ENCODE data around the gene MRGPRD. TPM values are rescaled to one million over a fixed set of nuclear protein-coding genes. Genes with fewer than 3 reads are reported as not detected.

MRGPRD gene
- total RNA-seq, 1 experiment from 2014 or later: not detected

- TF ChIP-seq CTCF (IDR thresholded peaks at IDR 0.05; ENCODE audit: unreplicated experiment): no peak
- no TSS peak for BruUV-seq (replicated peaks)
- CTCF ChIA-PET: interaction anchor here (0.6 kb wide), 1 partner anchor 62 kb away, joined by 3 read pairs; no protein-coding TSS in a partner anchor
- Mint-ChIP-seq H3K36me3 (ENCODE audit: insufficient read depth, unreplicated experiment) (no peaks in the 10 kb centered on the region), H3K9me3 (ENCODE audit: low read depth, unreplicated experiment) (no peaks in the 10 kb centered on the region), H3K27me3 (ENCODE audit: unreplicated experiment) (peaks cover 21% of the 10 kb centered on the region), H3K4me1 (ENCODE audit: low read depth, unreplicated experiment) (no peaks in the 10 kb centered on the region), H3K4me3 (ENCODE audit: low read depth, unreplicated experiment) (no peak overlapping the region), H3K27ac (ENCODE audit: unreplicated experiment) (no peak overlapping the region)
- no peak for DNase-seq
- intact Hi-C loops (cut with micrococcal nuclease; ENCODE audit: unreplicated experiment): no loop called here
These were observed 41.5 kb upstream of the MRGPRD start for GRCh38 chr11:69022260-69022659.

- intact Hi-C loops (cut with micrococcal nuclease; ENCODE audit: unreplicated experiment): no loop called here
- no TSS peak for BruUV-seq (replicated peaks)
- no peak for DNase-seq
- Mint-ChIP-seq H3K27ac (ENCODE audit: unreplicated experiment) (no peak overlapping the region), H3K4me3 (ENCODE audit: low read depth, unreplicated experiment) (no peak overlapping the region), H3K9me3 (ENCODE audit: low read depth, unreplicated experiment) (no peaks in the 10 kb centered on the region), H3K4me1 (ENCODE audit: low read depth, unreplicated experiment) (no peaks in the 10 kb centered on the region), H3K27me3 (ENCODE audit: unreplicated experiment) (peaks cover 47% of the 10 kb centered on the region), H3K36me3 (ENCODE audit: insufficient read depth, unreplicated experiment) (no peaks in the 10 kb centered on the region)
- no peak for TF ChIP-seq CTCF (IDR thresholded peaks at IDR 0.05; ENCODE audit: unreplicated experiment)
- CTCF ChIA-PET: no interaction called here
These were observed 38.1 kb upstream of the MRGPRD start for GRCh38 chr11:69018924-69019323.

- TF ChIP-seq CTCF (IDR thresholded peaks at IDR 0.05; ENCODE audit: unreplicated experiment): no peak
- no TSS peak for BruUV-seq (replicated peaks)
- Mint-ChIP-seq H3K4me3 (ENCODE audit: low read depth, unreplicated experiment) (no peak overlapping the region), H3K27ac (ENCODE audit: unreplicated experiment) (no peak overlapping the region), H3K4me1 (ENCODE audit: low read depth, unreplicated experiment) (no peaks in the 10 kb centered on the region), H3K36me3 (ENCODE audit: insufficient read depth, unreplicated experiment) (no peaks in the 10 kb centered on the region), H3K27me3 (ENCODE audit: unreplicated experiment) (peaks cover 50% of the 10 kb centered on the region), H3K9me3 (ENCODE audit: low read depth, unreplicated experiment) (no peaks in the 10 kb centered on the region)
- intact Hi-C loops (cut with micrococcal nuclease; ENCODE audit: unreplicated experiment): no loop called here
- CTCF ChIA-PET: no interaction called here
- DNase-seq: no peak
These were observed 37.2 kb upstream of the MRGPRD start for GRCh38 chr11:69017951-69018350.

GRCh38 chr11:69014898-69015549, 34.2 kb upstream of the MRGPRD start:
- intact Hi-C loops (cut with micrococcal nuclease; ENCODE audit: unreplicated experiment): no loop called here
- TF ChIP-seq CTCF (IDR thresholded peaks at IDR 0.05; ENCODE audit: unreplicated experiment): no peak
- DNase-seq: no peak
- CTCF ChIA-PET: no interaction called here
- no TSS peak for BruUV-seq (replicated peaks)
- Mint-ChIP-seq H3K9me3 (ENCODE audit: low read depth, unreplicated experiment) (no peaks in the 10 kb centered on the region), H3K27ac (ENCODE audit: unreplicated experiment) (no peak overlapping the region), H3K4me3 (ENCODE audit: low read depth, unreplicated experiment) (no peak overlapping the region), H3K4me1 (ENCODE audit: low read depth, unreplicated experiment) (peaks cover 6% of the 10 kb centered on the region), H3K27me3 (ENCODE audit: unreplicated experiment) (peaks cover 34% of the 10 kb centered on the region), H3K36me3 (ENCODE audit: insufficient read depth, unreplicated experiment) (peaks cover 11% of the 10 kb centered on the region)

Data from Calu3 (cell line).